Astrocyte (in vitro differentiated cells and primary cell): ENCODE data around the gene IQCK.

Experiments
- EZH2 ChIP-seq: IDR thresholded peaks from 2 replicates; pipeline ENCODE4 v1.6.1; 2012; ENCODE audit warnings: mild to moderate bottlenecking, low read length, inconsistent platforms; ENCODE audit not compliant: insufficient read depth
- TF ChIP-seq, protein P1 (sequence below): IDR thresholded peaks from 2 replicates; pipeline ENCODE4 v1.5.1; 2011; ENCODE audit warnings: low read depth, mild to moderate bottlenecking, inconsistent platforms, low read length, moderate library complexity; ENCODE audit not compliant: insufficient read depth

DNA sequence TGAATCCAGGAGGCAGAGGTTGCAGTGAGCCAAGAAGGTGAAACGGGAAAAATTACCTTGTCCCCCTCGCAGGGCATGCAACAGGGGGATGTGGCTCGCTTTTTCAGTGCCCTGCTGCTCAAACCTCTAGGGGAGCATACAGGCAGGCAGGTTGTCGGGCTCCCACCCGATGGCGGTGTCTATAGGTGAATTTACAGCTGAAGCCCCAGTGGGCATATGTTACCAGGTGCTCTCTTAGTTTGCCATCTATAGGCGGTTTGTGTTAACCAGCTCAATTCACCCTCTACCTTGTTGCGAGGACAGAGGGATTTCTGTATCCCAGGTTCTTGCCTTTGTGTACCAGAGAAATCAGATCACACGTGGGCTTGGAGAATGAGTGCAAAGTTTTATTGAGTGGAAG is 48.9 kb downstream of the IQCK start:
- TF ChIP-seq, protein P1, sequence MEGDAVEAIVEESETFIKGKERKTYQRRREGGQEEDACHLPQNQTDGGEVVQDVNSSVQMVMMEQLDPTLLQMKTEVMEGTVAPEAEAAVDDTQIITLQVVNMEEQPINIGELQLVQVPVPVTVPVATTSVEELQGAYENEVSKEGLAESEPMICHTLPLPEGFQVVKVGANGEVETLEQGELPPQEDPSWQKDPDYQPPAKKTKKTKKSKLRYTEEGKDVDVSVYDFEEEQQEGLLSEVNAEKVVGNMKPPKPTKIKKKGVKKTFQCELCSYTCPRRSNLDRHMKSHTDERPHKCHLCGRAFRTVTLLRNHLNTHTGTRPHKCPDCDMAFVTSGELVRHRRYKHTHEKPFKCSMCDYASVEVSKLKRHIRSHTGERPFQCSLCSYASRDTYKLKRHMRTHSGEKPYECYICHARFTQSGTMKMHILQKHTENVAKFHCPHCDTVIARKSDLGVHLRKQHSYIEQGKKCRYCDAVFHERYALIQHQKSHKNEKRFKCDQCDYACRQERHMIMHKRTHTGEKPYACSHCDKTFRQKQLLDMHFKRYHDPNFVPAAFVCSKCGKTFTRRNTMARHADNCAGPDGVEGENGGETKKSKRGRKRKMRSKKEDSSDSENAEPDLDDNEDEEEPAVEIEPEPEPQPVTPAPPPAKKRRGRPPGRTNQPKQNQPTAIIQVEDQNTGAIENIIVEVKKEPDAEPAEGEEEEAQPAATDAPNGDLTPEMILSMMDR: no peak
- no peak for TF ChIP-seq EZH2
